Natural killer cell (primary cell): ENCODE measurements around the gene CASP10. TPM values are rescaled to one million over a fixed set of nuclear protein-coding genes. Genes with fewer than 3 reads are reported as not detected.
"Not testable (repeated sequence)": the region's sequence is repeated elsewhere in the genome, so short reads cannot be mapped to it uniquely, and the experiment has no call there.

Experiments used
- ATAC-seq, 3 donors: fragments of 150-1000 bp in 2 of 3; fragments of 200-7000 bp in 1 of 3; cut with Tn5 transposase; 1 replicate in 1 of 3; 2 replicates in 2 of 3; pipeline ENCODE4 v1.10.0; 2021; ENCODE audit warnings: mild to moderate bottlenecking in 2 of 3, moderate library complexity in 2 of 3
- DNase-seq, 2 donors: peaks; one replicate each; pipeline versions ENCODE4 v3.0.0 to v3.0.0-alpha.2; 2013 to 2021; ENCODE audit warnings: mixed read lengths in 1 of 2
- H3K27ac ChIP-seq: one replicate; pipeline ENCODE4 v1.5.1; 2013; ENCODE audit warnings: mild to moderate bottlenecking, low read length
- H3K27me3 ChIP-seq: one replicate; pipeline ENCODE4 v1.6.1; 2013; ENCODE audit warnings: low read length; ENCODE audit not compliant: control insufficient read depth, insufficient read depth
- H3K36me3 ChIP-seq: one replicate; pipeline ENCODE4 v1.6.1; 2013; ENCODE audit warnings: low read length; ENCODE audit not compliant: control insufficient read depth, insufficient read depth
- H3K4me1 ChIP-seq: one replicate; pipeline ENCODE4 v1.6.1; 2013; ENCODE audit warnings: low read length; ENCODE audit not compliant: control insufficient read depth, insufficient read depth
- H3K4me3 ChIP-seq: one replicate; pipeline ENCODE4 v1.5.1; 2013; ENCODE audit warnings: low read length
- H3K9me3 ChIP-seq: one replicate; pipeline ENCODE4 v1.6.1; 2013; ENCODE audit warnings: low read length; ENCODE audit not compliant: control insufficient read depth, insufficient read depth
- H3K27ac Mint-ChIP-seq, 2 donors: one replicate each; pipeline ENCODE4 v1.8.0; 2022; ENCODE audit warnings: mild to moderate bottlenecking in 2 of 2, mixed read lengths in 2 of 2, moderate library complexity in 1 of 2
- H3K27me3 Mint-ChIP-seq, 2 donors: one replicate each; pipeline ENCODE4 v1.8.0; 2022; ENCODE audit warnings: low read depth in 2 of 2, mixed read lengths in 2 of 2
- H3K36me3 Mint-ChIP-seq: one replicate; pipeline ENCODE4 v1.8.0; 2022; ENCODE audit warnings: mixed read lengths
- H3K4me1 Mint-ChIP-seq, 2 donors: one replicate each; pipeline ENCODE4 v1.8.0; 2022; ENCODE audit warnings: mixed read lengths in 2 of 2
- H3K4me3 Mint-ChIP-seq: one replicate; pipeline ENCODE4 v1.8.0; 2022; ENCODE audit warnings: mild to moderate bottlenecking, moderate library complexity, mixed read lengths
- H3K9me3 Mint-ChIP-seq, 2 donors: one replicate each; pipeline ENCODE4 v1.8.0; 2022; ENCODE audit warnings: mixed read lengths in 2 of 2
- CTCF ChIP-seq: fragments of 200-600 bp; IDR thresholded peaks from one replicate; pipeline ENCODE4 v1.8.0; 2022; ENCODE audit warnings: antibody characterized with exemption
- WGBS: methylation state at CpG from one replicate; pipeline ENCODE4 v1.1.7; 2013; ENCODE audit warnings: missing lambda C conversion rate; ENCODE audit not compliant: insufficient coverage; 5-methylcytosine and 5-hydroxymethylcytosine counted together
- intact Hi-C: fragments of 100-400 bp; cut with micrococcal nuclease; formaldehyde crosslinking; loops from one replicate; pipeline ENCODE4 v1.14.2; 2022
- total RNA-seq, 4 donors: library from RNA; stranded (reverse); fragments of 120-200 nt in 1 of 4; gene quantifications; one replicate each; pipeline versions ENCODE4 v1.2.3 to v1.2.4, GENCODE V29; 2013 to 2022

Gene CASP10
- total RNA-seq, 3 donors from 2014 or later (not counting 1 experiment from before 2014, with no cell fraction given): 67.4 to 101 (median 75.3) TPM

- Histone ChIP-seq H3K4me3 (no peak overlapping the region), H3K27me3 (no peaks in the 10 kb centered on the region), H3K36me3 (peaks cover 82% of the 10 kb centered on the region), H3K9me3 (no peaks in the 10 kb centered on the region), H3K4me1 (peaks cover 10% of the 10 kb centered on the region), H3K27ac (no peak overlapping the region)
- Mint-ChIP-seq H3K9me3 (no peaks in the 10 kb centered on the region), H3K4me3 (no peak overlapping the region), H3K4me1 (peaks cover 35 to 44% of the 10 kb centered on the region in 2 donors), H3K36me3 (peaks cover 23% of the 10 kb centered on the region), H3K27me3 (no peaks in the 10 kb centered on the region), H3K27ac (peak overlapping the region; percentile 75 to 79)
- no peak for TF ChIP-seq CTCF
- DNase-seq (no peak), ATAC-seq (peak in 1 of 3 donors; percentile 15)
- intact Hi-C loops: no loop called here
- 96% methylated on average over 28 of the region's 28 CpGs for WGBS
Observed at GRCh38 chr2:201137505-201138400, 45.2 kb upstream of the CASP10 start.

GRCh38 chr2:201138401-201138970, 44.5 kb upstream of the CASP10 start:
- intact Hi-C loops: no loop called here
- Mint-ChIP-seq H3K27me3 (no peaks in the 10 kb centered on the region), H3K36me3 (peaks cover 16% of the 10 kb centered on the region), H3K4me3 (no peak overlapping the region), H3K9me3 (no peaks in the 10 kb centered on the region), H3K27ac (peak overlapping the region; percentile 29 to 75), H3K4me1 (peaks cover 27 to 37% of the 10 kb centered on the region in 2 donors)
- no peak overlapping the region for H3K4me3 ChIP-seq
- no peaks in the 10 kb centered on the region for H3K9me3 ChIP-seq
- ATAC-seq: no peak
- H3K4me1 ChIP-seq: peaks cover 3% of the 10 kb centered on the region
- 94% methylated on average over 15 of the region's 15 CpGs for WGBS
- DNase-seq: no peak
- TF ChIP-seq CTCF: no peak
- H3K27me3 ChIP-seq: no peaks in the 10 kb centered on the region
- H3K27ac ChIP-seq: no peak overlapping the region
- H3K36me3 ChIP-seq: peaks cover 82% of the 10 kb centered on the region

- Mint-ChIP-seq H3K27ac (peak overlapping the region; percentile 29 to 75), H3K36me3 (peaks cover 16% of the 10 kb centered on the region), H3K4me1 (peaks cover 27 to 36% of the 10 kb centered on the region in 2 donors)
- DNase-seq, H3K4me1 ChIP-seq, intact Hi-C loops, H3K9me3 Mint-ChIP-seq, H3K27me3 ChIP-seq, H3K27ac ChIP-seq, H3K4me3 Mint-ChIP-seq, H3K27me3 Mint-ChIP-seq, H3K9me3 ChIP-seq, ATAC-seq, H3K4me3 ChIP-seq: not testable (repeated sequence)
- 84% methylated on average over 9 of the region's 14 CpGs for WGBS
- peaks cover 87% of the 10 kb centered on the region for H3K36me3 ChIP-seq
Observed at GRCh38 chr2:201138986-201139781, 43.8 kb upstream of the CASP10 start.
